ENCODE measurements around the gene CLPTM1L.

DNA sequence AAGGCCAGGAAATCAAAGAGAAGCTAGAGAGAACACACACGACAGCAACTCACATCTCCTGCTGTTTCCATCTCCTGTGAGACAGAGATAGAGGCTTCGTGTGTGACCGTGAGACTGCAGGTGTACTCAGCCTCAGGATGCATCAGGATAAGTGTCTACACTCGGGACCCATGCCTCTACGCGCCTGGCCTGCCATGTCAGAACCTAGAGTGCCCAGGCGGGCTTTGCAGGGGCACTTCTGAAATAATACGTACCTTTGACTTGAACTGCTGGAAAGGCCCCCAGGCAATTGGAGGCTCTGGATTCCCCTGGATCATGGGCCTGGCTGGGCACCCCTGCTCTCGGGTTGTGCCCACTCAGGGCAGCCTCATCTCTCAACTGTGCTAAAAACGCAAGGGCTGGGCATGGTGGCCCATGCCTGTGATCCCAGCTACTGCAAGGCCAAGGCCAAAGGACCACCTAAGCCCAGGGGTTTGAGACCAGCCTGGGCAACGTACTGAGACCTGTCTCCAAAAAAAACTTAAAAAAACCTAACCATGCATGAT lies 13.0 kb downstream of the CLPTM1L start:
- TF ChIP-seq YY1 (IDR thresholded peaks at IDR 0.05; ENCODE audit: insufficient read depth, insufficient read length) = no peak
- TF ChIP-seq ZNF274 (IDR thresholded peaks at IDR 0.05; ENCODE audit: low read depth, low read length) = no peak
- no peak for TF ChIP-seq SUZ12 (IDR thresholded peaks at IDR 0.05; ENCODE audit: extremely low read depth, insufficient read depth, insufficient read length)

Data from NT2/D1 (cell line).